GM18868 (cell line): Measurements from ENCODE around the gene FCER2.
A peak's percentile ranks its signal among the peaks of the same experiment; 100 is the strongest.
"Not testable (repeated sequence)": the region's sequence is repeated elsewhere in the genome, so short reads cannot be mapped to it uniquely, and the experiment has no call there.

Experiments
- ATAC-seq: cut with Tn5 transposase; IDR thresholded peaks from one replicate; pipeline ENCODE4 v1.9.1; 2021; ENCODE audit warnings: mild to moderate bottlenecking, moderate library complexity; ENCODE audit not compliant: unreplicated experiment

The FCER2 gene

GRCh38 chr19:7701654-7702457 is at the start of gene FCER2:
Gene FCER2, minus strand, starts transcription at chr19:7702131. Its CDS starts 2,371 bp downstream, at chr19:7699760.
- ATAC-seq: peak; percentile 51

- no peak for ATAC-seq
Observed at GRCh38 chr19:7751157-7751783, 49.3 kb upstream of the FCER2 start.

- no peak for ATAC-seq
Observed at GRCh38 chr19:7748756-7749155, 46.8 kb upstream of the FCER2 start.

- ATAC-seq: no peak
Observed at GRCh38 chr19:7748171-7748570, 46.2 kb upstream of the FCER2 start.

GRCh38 chr19:7746903-7747884 is 45.3 kb upstream of the FCER2 start, which contains the start of gene CD209:
Gene CD209, minus strand, starts transcription at chr19:7747534. Its CDS starts 23 bp downstream, at chr19:7747511.
- ATAC-seq: no peak

GRCh38 chr19:7746306-7746705 is 44.4 kb upstream of the FCER2 start:
- ATAC-seq: not testable (repeated sequence)

- ATAC-seq: no peak
Observed at GRCh38 chr19:7744871-7745650, 43.1 kb upstream of the FCER2 start.

- ATAC-seq: no peak
Observed at GRCh38 chr19:7744199-7744786, 42.4 kb upstream of the FCER2 start.

GRCh38 chr19:7743425-7743841 is 41.5 kb upstream of the FCER2 start:
- peak; percentile 73 for ATAC-seq

GRCh38 chr19:7742991-7743390 is 41.1 kb upstream of the FCER2 start:
- ATAC-seq: no peak

- no peak for ATAC-seq
Observed at GRCh38 chr19:7742575-7742974, 40.6 kb upstream of the FCER2 start.

GRCh38 chr19:7740682-7741054 is 38.7 kb upstream of the FCER2 start:
- ATAC-seq: no peak

GRCh38 chr19:7739801-7740681 is 38.1 kb upstream of the FCER2 start:
- ATAC-seq: no peak

- ATAC-seq: no peak
Observed at GRCh38 chr19:7739211-7739755, 37.4 kb upstream of the FCER2 start.

GRCh38 chr19:7738023-7738422 is 36.1 kb upstream of the FCER2 start:
- ATAC-seq: no peak

GRCh38 chr19:7737215-7737614 is 35.3 kb upstream of the FCER2 start:
- no peak for ATAC-seq

GRCh38 chr19:7736148-7736547 is 34.2 kb upstream of the FCER2 start:
- no peak for ATAC-seq
